NCI-H510A (cell line): ENCODE results near the gene EGFR.

Source experiments
- DNase-seq: peaks from one replicate; lab custom pipeline; 2025; lab: John Stamatoyannopoulos, UW

Gene EGFR

GRCh38 chr7:55081472-55082227, 62.8 kb downstream of the EGFR start:
- no peak for DNase-seq

- DNase-seq: no peak
These were observed 63.4 kb downstream of the EGFR start for GRCh38 chr7:55082228-55082603.

DNA sequence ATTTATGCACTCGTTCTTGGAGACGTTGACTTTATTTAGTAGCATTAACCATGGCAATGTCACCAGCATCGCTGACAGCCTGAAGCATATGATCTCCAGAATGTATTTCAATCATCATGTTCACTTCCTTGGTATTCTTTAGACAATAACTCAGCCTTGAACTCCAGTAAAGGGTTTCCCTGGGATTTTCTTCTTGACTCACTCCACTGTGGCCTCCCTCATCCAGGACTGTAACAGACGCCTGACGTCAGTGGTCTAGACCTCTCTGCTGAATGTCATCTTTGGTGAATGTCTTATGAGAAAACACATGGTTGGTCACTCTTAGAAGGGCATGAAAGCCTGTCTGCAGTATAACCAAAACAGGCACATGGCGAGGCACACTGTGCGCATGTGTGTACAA, 64.4 kb downstream of the EGFR start:
- DNase-seq: no peak

GRCh38 chr7:55084307-55084706, 65.5 kb downstream of the EGFR start:
- DNase-seq: no peak

- DNase-seq: no peak
These were observed 66.9 kb downstream of the EGFR start for GRCh38 chr7:55085511-55086412.

DNA sequence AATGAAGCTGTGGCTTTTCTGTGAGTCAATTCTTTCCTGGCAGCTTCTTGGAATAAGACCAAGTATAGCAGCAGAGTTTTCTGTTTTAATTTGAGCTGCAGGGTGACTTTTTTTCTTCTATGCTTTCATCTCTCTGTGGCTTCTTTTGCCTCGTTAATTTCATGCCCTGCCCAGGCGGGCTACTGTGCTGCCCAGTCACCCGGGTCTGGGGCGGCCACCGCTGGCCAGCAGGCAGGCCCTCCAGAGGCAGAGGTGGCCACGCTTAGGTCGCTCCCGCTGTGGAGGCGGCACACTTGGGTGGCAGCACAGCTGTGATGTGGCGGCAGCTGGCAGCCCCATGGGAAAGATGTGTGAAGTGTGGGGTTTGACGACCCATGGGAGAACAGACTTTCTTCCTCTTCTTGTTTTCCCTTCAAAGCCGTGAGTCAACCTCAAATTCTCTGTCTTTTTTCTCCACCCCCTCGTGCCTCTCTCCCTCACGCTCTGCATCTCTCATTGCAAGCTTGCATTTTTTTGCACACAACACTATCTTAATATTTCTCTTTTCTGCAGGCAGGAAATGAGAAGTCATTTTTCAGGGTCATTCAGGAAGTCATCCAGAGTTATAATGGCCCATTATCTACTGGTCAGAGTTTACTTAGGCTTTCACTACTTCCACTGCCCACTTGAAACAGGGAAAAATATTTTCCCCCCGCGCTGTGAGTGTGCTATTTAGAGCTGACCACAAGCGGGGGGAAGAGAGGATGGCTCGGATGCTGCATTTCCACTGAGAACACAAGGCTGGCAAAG, 67.8 kb downstream of the EGFR start:
- no peak for DNase-seq

DNA sequence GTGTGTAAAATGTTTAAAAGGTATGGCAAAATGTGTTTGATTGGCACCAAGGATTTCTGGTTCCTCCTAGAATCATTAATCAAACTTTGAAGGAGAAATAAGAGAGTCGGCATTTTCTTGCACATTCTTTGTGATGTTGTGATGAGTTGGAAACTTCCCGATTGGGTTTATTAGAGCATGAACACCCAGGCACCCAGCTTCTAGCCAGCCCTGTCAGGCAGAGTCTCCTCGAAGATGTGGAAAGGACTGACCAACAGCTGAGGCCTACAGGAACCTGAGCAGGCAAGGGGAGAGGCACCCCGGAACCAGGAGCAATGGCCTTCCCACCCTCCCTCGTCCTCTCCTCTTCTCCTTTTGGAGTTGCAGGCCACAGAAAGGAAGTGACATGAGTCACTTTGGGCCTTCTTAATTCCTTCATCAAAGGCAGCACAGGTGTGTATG, 68.7 kb downstream of the EGFR start:
- no peak for DNase-seq

- DNase-seq: no peak
These were observed 69.3 kb downstream of the EGFR start for GRCh38 chr7:55088107-55088506.

DNA sequence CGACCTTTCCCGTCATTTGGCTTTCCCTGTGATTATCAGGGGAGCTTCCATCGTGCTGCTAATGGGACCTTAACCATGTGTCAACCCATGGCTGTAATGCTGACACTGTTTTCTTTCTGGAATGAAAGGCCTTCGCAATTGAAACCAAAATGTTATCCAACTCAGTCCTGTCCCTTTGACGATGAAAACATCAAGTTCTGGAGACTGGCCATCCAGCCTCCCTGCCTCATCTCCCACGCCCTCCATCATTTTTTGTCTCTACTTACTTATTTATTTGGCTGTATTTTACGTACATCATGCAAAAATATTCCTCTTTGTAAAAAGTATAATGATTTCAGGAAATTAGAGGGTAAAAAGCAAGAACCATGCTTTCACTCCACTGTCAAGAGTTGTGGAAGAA, 69.8 kb downstream of the EGFR start:
- no peak for DNase-seq

DNA sequence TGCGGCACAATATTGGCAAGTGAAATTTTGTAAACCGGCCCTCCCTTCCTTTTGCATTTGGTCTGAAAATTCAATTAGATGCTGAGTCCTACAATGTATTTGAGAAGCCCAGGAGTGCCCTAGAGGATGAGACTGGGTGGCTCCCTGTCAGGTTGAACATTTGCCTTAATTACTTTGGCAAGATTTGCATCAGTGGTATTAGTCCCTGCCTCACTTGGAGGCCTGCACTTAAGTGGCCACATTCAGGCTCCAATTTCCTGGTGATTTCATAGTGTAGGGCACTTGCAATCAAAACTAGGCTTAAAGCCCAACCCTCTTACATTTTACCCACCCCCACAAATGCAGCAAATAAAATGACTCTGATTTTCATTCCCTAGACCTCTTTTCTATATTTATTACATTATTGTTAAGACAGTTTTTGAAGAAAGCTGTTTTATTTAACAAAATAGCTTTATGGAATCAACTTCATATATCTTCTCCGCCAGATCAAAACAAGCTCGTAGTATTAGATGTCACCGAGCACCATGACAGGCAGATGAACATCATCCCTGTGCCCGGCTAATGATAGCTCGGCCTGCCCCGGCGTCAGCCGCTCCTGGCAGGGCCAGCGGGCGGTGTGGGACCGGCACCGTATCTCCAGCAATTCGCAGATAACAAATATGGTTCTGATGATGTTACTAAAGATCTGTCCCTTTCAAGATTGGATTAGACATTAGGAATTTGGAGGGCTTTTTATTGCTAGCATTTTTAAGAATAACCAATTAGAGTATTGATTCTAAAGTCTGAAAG, 73.6 kb downstream of the EGFR start:
- no peak for DNase-seq

- no peak for DNase-seq
These were observed 74.2 kb downstream of the EGFR start for GRCh38 chr7:55092975-55093373.

DNA sequence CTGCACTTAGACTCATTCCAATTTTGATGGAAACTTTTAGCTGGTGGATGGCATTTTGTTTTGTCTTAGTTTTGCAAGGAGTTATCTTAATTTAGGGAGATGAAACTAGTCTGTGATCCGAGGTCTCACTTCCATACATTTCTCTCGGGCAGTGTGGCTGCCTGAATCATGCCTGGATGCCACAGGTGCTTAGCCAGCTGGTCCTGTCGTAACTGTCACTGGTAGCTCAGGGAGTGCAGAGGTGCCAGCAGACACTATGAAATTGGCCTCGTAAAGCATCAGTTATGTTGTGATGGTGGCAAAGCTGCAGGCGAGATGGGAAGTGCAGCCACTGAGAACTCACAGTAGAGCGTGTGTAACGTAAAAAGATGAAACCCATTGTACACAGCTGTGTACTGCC, 74.9 kb downstream of the EGFR start:
- no peak for DNase-seq

- no peak for DNase-seq
These were observed 75.4 kb downstream of the EGFR start for GRCh38 chr7:55094092-55094690.

GRCh38 chr7:55095672-55096071, 76.9 kb downstream of the EGFR start:
- no peak for DNase-seq

- no peak for DNase-seq
These were observed 77.5 kb downstream of the EGFR start for GRCh38 chr7:55096323-55096722.

- no peak for DNase-seq
These were observed 78.3 kb downstream of the EGFR start for GRCh38 chr7:55097100-55097499.

GRCh38 chr7:55099066-55099820, 80.4 kb downstream of the EGFR start:
- DNase-seq: no peak

- no peak for DNase-seq
These were observed 81.2 kb downstream of the EGFR start for GRCh38 chr7:55099821-55100543.

- no peak for DNase-seq
These were observed 81.9 kb downstream of the EGFR start for GRCh38 chr7:55100544-55101327.
